Neural cell (in vitro differentiated cells): ENCODE data around the gene FTCD. TPM values are rescaled to one million over a fixed set of nuclear protein-coding genes. Genes with fewer than 3 reads are reported as not detected.

Source experiments
- H2AFZ ChIP-seq: fragments of 200-600, 300-800 bp; sonication (generic), shearing (Covaris generic); 2 replicates; pipeline ENCODE4 v1.6.0; 2014; ENCODE audit warnings: low read depth, mild to moderate bottlenecking, antibody characterized with exemption, low read length, moderate library complexity
- H3F3A ChIP-seq: fragments of 200-600 bp; shearing (Covaris generic); 2 replicates; pipeline ENCODE4 v1.6.1; 2016; ENCODE audit warnings: mild to moderate bottlenecking, moderate library complexity, mixed read lengths, antibody characterized with exemption, low read length; ENCODE audit not compliant: insufficient read depth, poor library complexity, severe bottlenecking
- H3K27ac ChIP-seq: fragments of 200-600, 300-800 bp; sonication (generic), shearing (Covaris generic); 2 replicates; pipeline ENCODE4 v1.5.1; 2014; ENCODE audit warnings: mild to moderate bottlenecking, low read length, moderate library complexity
- H3K27me3 ChIP-seq: fragments of 300-800, 200-600 bp; sonication (generic), shearing (Covaris generic); 2 replicates; pipeline ENCODE4 v1.6.0; 2014; ENCODE audit warnings: mild to moderate bottlenecking, low read depth, low read length, moderate library complexity; ENCODE audit not compliant: insufficient read depth
- H3K36me3 ChIP-seq: fragments of 300-800, 200-600 bp; sonication (generic), shearing (Covaris generic); 2 replicates; pipeline ENCODE4 v1.5.1; 2014; ENCODE audit warnings: mild to moderate bottlenecking, antibody characterized with exemption, low read length, moderate library complexity; ENCODE audit not compliant: insufficient read depth
- H3K4me2 ChIP-seq: fragments of 300-800, 200-600 bp; sonication (generic), shearing (Covaris generic); 2 replicates; pipeline ENCODE4 v1.6.0; 2014; ENCODE audit warnings: mild to moderate bottlenecking, low read length
- H3K4me3 ChIP-seq: fragments of 300-800, 200-600 bp; sonication (generic), shearing (Covaris generic); 2 replicates; pipeline ENCODE4 v1.5.1; 2014; ENCODE audit warnings: mild to moderate bottlenecking, low read length, moderate library complexity
- H3K79me2 ChIP-seq: fragments of 200-600 bp; shearing (Covaris generic); replicated peaks from 2 replicates; pipeline ENCODE4 v1.6.0; 2014; ENCODE audit warnings: mild to moderate bottlenecking, low read length, moderate library complexity; ENCODE audit not compliant: insufficient read depth
- H3K9ac ChIP-seq: fragments of 300-800, 200-600 bp; sonication (generic), shearing (Covaris generic); 2 replicates; pipeline ENCODE4 v1.6.1; 2016; ENCODE audit warnings: mild to moderate bottlenecking, low read length, mixed read lengths
- H3K9me2 ChIP-seq: fragments of 200-600 bp; shearing (Covaris generic); 2 replicates; pipeline ENCODE4 v1.6.1; 2016; ENCODE audit warnings: mild to moderate bottlenecking, low read length, mixed read lengths; ENCODE audit not compliant: insufficient read depth
- H3K9me3 ChIP-seq: fragments of 200-600, 300-800 bp; sonication (generic), shearing (Covaris generic); 2 replicates; pipeline ENCODE4 v1.6.1; 2016; ENCODE audit warnings: mild to moderate bottlenecking, mixed run types, low read length, moderate library complexity, mixed read lengths
- H4K20me1 ChIP-seq: fragments of 200-600 bp; shearing (Covaris generic); 2 replicates; pipeline ENCODE4 v1.6.1; 2016; ENCODE audit warnings: mild to moderate bottlenecking, mixed run types; ENCODE audit not compliant: insufficient read depth
- EP300 ChIP-seq: fragments of 450-650 bp; conservative IDR thresholded peaks from 2 replicates; pipeline ENCODE4 v1.6.1; 2014; ENCODE audit warnings: antibody characterized with exemption, mild to moderate bottlenecking, moderate library complexity; ENCODE audit not compliant: poor library complexity, severe bottlenecking
- EZH2 ChIP-seq: fragments of 200-600, 300-800 bp; shearing (Covaris generic), sonication (generic); IDR thresholded peaks from 2 replicates; pipeline ENCODE4 v1.6.1; 2014; ENCODE audit warnings: antibody characterized with exemption, low read length, borderline replicate concordance, mild to moderate bottlenecking; ENCODE audit not compliant: insufficient read depth, poor library complexity, severe bottlenecking
- MXI1 ChIP-seq: fragments of 450-650 bp; conservative IDR thresholded peaks from 2 replicates; pipeline ENCODE4 v1.6.1; 2014; ENCODE audit warnings: antibody characterized with exemption, mild to moderate bottlenecking; ENCODE audit not compliant: poor library complexity, severe bottlenecking
- POLR2AphosphoS5 ChIP-seq: IDR thresholded peaks from 2 replicates; pipeline ENCODE4 v1.6.1; 2012
- RAD21 ChIP-seq: fragments of 450-650 bp; conservative IDR thresholded peaks from 2 replicates; pipeline ENCODE4 v1.6.1; 2014; ENCODE audit warnings: antibody characterized with exemption, mild to moderate bottlenecking, moderate library complexity
- SMC3 ChIP-seq: fragments of 450-650 bp; conservative IDR thresholded peaks from 2 replicates; pipeline ENCODE4 v1.6.1; 2014; ENCODE audit warnings: antibody characterized with exemption, mild to moderate bottlenecking, moderate library complexity; ENCODE audit not compliant: poor library complexity
- TAF1 ChIP-seq: IDR thresholded peaks from 2 replicates; pipeline ENCODE4 v1.6.1; 2012; ENCODE audit warnings: low read depth
- polyA plus RNA-seq: library from polyadenylated mRNA; depleted of rRNA; stranded (reverse); fragments of >200 nt; gene quantifications from 2 replicates; pipeline ENCODE4 v1.2.3, GENCODE V29; 2014
- TF ChIP-seq, protein P1 (sequence below): fragments of 450-650 bp; IDR thresholded peaks from 2 replicates; pipeline ENCODE4 v1.5.1; 2014; ENCODE audit warnings: antibody characterized with exemption, mild to moderate bottlenecking, moderate library complexity; ENCODE audit not compliant: poor library complexity, severe bottlenecking
- TF ChIP-seq, protein P2 (sequence below): IDR thresholded peaks from 2 replicates; pipeline ENCODE4 v1.6.1; 2012; ENCODE audit warnings: borderline replicate concordance

Gene FTCD
- polyA plus RNA-seq, 1 donor from 2014 or later, result 2.0 TPM

DNA sequence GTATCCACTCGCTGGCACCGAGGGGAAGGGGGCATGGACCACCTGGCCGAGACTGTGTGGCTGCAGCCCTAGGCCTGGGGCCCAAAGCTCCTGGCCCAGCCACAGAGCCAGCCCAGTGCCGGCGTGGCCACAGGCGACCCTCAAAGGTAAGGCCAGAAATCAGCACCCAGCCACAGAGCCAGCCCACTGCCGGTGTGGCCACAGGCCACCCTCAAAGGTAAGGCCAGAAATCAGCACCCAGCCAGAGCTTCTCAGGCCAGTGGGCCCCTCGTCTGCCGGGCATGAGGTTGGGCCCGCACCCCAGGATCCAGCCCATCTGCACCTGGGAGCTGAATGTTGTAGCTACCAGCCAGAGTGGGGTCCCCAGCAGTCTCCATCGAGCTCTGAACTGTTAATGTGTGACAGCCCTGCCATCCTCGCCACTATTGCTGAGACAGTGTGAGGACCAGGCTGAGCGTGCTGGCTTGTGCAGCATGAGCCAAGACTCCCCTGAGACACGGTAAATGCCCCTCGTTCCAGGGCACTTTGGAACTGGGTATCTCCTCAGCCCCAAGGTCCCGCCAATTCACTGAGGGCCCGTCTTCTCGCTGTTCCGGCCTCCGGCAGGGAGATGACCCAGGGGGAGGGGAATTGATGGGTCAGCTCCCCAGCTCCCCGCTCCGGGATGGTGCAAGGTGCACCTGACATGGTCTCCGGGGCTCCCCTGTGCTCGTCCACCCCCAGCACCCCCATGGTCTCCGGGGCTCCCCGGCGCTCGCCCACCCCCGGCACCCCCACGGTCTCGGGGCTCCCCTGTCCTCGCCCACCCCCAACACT, 4.7 kb upstream of the FTCD start:
- TF ChIP-seq SMC3 (no peak), TAF1 (no peak), EZH2 (no peak), EP300 (no peak), POLR2AphosphoS5 (no peak), RAD21 (no peak), MXI1 (no peak)
- TF ChIP-seq, protein P1, sequence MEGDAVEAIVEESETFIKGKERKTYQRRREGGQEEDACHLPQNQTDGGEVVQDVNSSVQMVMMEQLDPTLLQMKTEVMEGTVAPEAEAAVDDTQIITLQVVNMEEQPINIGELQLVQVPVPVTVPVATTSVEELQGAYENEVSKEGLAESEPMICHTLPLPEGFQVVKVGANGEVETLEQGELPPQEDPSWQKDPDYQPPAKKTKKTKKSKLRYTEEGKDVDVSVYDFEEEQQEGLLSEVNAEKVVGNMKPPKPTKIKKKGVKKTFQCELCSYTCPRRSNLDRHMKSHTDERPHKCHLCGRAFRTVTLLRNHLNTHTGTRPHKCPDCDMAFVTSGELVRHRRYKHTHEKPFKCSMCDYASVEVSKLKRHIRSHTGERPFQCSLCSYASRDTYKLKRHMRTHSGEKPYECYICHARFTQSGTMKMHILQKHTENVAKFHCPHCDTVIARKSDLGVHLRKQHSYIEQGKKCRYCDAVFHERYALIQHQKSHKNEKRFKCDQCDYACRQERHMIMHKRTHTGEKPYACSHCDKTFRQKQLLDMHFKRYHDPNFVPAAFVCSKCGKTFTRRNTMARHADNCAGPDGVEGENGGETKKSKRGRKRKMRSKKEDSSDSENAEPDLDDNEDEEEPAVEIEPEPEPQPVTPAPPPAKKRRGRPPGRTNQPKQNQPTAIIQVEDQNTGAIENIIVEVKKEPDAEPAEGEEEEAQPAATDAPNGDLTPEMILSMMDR, result no peak
- TF ChIP-seq, protein P2, sequence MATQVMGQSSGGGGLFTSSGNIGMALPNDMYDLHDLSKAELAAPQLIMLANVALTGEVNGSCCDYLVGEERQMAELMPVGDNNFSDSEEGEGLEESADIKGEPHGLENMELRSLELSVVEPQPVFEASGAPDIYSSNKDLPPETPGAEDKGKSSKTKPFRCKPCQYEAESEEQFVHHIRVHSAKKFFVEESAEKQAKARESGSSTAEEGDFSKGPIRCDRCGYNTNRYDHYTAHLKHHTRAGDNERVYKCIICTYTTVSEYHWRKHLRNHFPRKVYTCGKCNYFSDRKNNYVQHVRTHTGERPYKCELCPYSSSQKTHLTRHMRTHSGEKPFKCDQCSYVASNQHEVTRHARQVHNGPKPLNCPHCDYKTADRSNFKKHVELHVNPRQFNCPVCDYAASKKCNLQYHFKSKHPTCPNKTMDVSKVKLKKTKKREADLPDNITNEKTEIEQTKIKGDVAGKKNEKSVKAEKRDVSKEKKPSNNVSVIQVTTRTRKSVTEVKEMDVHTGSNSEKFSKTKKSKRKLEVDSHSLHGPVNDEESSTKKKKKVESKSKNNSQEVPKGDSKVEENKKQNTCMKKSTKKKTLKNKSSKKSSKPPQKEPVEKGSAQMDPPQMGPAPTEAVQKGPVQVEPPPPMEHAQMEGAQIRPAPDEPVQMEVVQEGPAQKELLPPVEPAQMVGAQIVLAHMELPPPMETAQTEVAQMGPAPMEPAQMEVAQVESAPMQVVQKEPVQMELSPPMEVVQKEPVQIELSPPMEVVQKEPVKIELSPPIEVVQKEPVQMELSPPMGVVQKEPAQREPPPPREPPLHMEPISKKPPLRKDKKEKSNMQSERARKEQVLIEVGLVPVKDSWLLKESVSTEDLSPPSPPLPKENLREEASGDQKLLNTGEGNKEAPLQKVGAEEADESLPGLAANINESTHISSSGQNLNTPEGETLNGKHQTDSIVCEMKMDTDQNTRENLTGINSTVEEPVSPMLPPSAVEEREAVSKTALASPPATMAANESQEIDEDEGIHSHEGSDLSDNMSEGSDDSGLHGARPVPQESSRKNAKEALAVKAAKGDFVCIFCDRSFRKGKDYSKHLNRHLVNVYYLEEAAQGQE, result no peak
- Histone ChIP-seq H3K79me2 (no peaks in the 10 kb centered on the region), H3K36me3 (no peaks in the 10 kb centered on the region), H3K27me3 (no peaks in the 10 kb centered on the region), H3K9ac (no peak overlapping the region), H3K27ac (no peak overlapping the region), H2AFZ (no peak overlapping the region), H4K20me1 (no peaks in the 10 kb centered on the region), H3K9me2 (no peaks in the 10 kb centered on the region), H3K4me2 (no peak overlapping the region), H3F3A (no peaks in the 10 kb centered on the region), H3K9me3 (peaks cover 2% of the 10 kb centered on the region), H3K4me3 (no peak overlapping the region)

- no peak overlapping the region for H3K9ac ChIP-seq
- no peaks in the 10 kb centered on the region for H3K36me3 ChIP-seq
Observed at GRCh38 chr21:46159390-46159789, 4.0 kb upstream of the FTCD start.

More at GRCh38 chr21:46159390-46159789, 4.0 kb upstream of the FTCD start:
- TF ChIP-seq MXI1 (no peak), TAF1 (no peak), SMC3 (no peak), POLR2AphosphoS5 (no peak), RAD21 (no peak), EZH2 (no peak), EP300 (no peak)
- TF ChIP-seq, protein P2, result no peak
- TF ChIP-seq, protein P1, result no peak
- Histone ChIP-seq H3K9me3 (no peaks in the 10 kb centered on the region), H3K9me2 (no peaks in the 10 kb centered on the region), H3F3A (no peaks in the 10 kb centered on the region), H4K20me1 (no peaks in the 10 kb centered on the region), H3K27me3 (no peaks in the 10 kb centered on the region), H2AFZ (no peak overlapping the region), H3K4me3 (no peak overlapping the region), H3K79me2 (no peaks in the 10 kb centered on the region), H3K4me2 (no peak overlapping the region), H3K27ac (no peak overlapping the region)
